Measurements from ENCODE around the gene ZNHIT1.

Gene ZNHIT1

GRCh38 chr7:101220295-101220694 lies 2.3 kb downstream of the ZNHIT1 start:
- DNase-seq: no peak

GRCh38 chr7:101222275-101222830 lies 4.4 kb downstream of the ZNHIT1 start:
- DNase-seq: no peak

GRCh38 chr7:101223528-101223927 lies 5.6 kb downstream of the ZNHIT1 start:
- no peak for DNase-seq

GRCh38 chr7:101225650-101226049 lies 7.7 kb downstream of the ZNHIT1 start:
- no peak for DNase-seq

GRCh38 chr7:101226721-101227120 lies 8.8 kb downstream of the ZNHIT1 start:
- no peak for DNase-seq

- no peak for DNase-seq
These were observed 13.7 kb downstream of the ZNHIT1 start for GRCh38 chr7:101231644-101232043.

GRCh38 chr7:101232141-101232850 lies 14.3 kb downstream of the ZNHIT1 start:
- DNase-seq: no peak

- no peak for DNase-seq
These were observed 16.1 kb downstream of the ZNHIT1 start for GRCh38 chr7:101233907-101234547.

- DNase-seq: no peak
These were observed 16.7 kb downstream of the ZNHIT1 start for GRCh38 chr7:101234636-101235035.

GRCh38 chr7:101235050-101235449 lies 17.1 kb downstream of the ZNHIT1 start:
- no peak for DNase-seq

GRCh38 chr7:101235522-101235921 lies 17.6 kb downstream of the ZNHIT1 start:
- DNase-seq: no peak

- no peak for DNase-seq
These were observed 18.4 kb downstream of the ZNHIT1 start for GRCh38 chr7:101236292-101236835.

- no peak for DNase-seq
These were observed 19.5 kb downstream of the ZNHIT1 start, which contains the start of gene CLDN15 for GRCh38 chr7:101237206-101238067. TSS of gene CLDN15 (minus strand) at chr7:101237802. CDS start at chr7:101237581, 221 bp downstream.

GRCh38 chr7:101238226-101239182 lies 20.5 kb downstream of the ZNHIT1 start:
- no peak for DNase-seq

GRCh38 chr7:101239191-101239950 lies 21.4 kb downstream of the ZNHIT1 start:
- no peak for DNase-seq

- DNase-seq: no peak
These were observed 21.9 kb downstream of the ZNHIT1 start for GRCh38 chr7:101239951-101240220.

- DNase-seq: no peak
These were observed 22.5 kb downstream of the ZNHIT1 start for GRCh38 chr7:101240226-101241014.

GRCh38 chr7:101241015-101241363 lies 23.0 kb downstream of the ZNHIT1 start:
- no peak for DNase-seq

GRCh38 chr7:101241443-101242349 lies 23.7 kb downstream of the ZNHIT1 start:
- DNase-seq: no peak
